KOPT-K1 (cell line): ENCODE measurements around the gene SERPINA9.

ENCODE experiments used
- H3K27ac ChIP-seq: fragments of 200-600 bp; sonication (generic); 2 replicates; pipeline ENCODE4 v1.5.1; 2016; ENCODE audit warnings: antibody characterized with exemption, mild to moderate bottlenecking, low read depth, low read length; ENCODE audit not compliant: poor library complexity, severe bottlenecking
- H3K36me3 ChIP-seq: fragments of 200-600 bp; sonication (generic); 2 replicates; pipeline ENCODE4 v1.5.1; 2017; ENCODE audit warnings: antibody characterized with exemption, mild to moderate bottlenecking, low read length, moderate library complexity; ENCODE audit not compliant: insufficient read depth
- H3K9me3 ChIP-seq: fragments of 200-600 bp; sonication (generic); 2 replicates; pipeline ENCODE4 v1.5.1; 2017; ENCODE audit warnings: antibody characterized with exemption, low read length, mild to moderate bottlenecking; ENCODE audit not compliant: insufficient read depth, poor library complexity, severe bottlenecking

The SERPINA9 gene

GRCh38 chr14:94460631-94461416, 15.2 kb downstream of the SERPINA9 start:
- Histone ChIP-seq H3K27ac (no peak overlapping the region), H3K36me3 (no peaks in the 10 kb centered on the region), H3K9me3 (no peaks in the 10 kb centered on the region)

DNA sequence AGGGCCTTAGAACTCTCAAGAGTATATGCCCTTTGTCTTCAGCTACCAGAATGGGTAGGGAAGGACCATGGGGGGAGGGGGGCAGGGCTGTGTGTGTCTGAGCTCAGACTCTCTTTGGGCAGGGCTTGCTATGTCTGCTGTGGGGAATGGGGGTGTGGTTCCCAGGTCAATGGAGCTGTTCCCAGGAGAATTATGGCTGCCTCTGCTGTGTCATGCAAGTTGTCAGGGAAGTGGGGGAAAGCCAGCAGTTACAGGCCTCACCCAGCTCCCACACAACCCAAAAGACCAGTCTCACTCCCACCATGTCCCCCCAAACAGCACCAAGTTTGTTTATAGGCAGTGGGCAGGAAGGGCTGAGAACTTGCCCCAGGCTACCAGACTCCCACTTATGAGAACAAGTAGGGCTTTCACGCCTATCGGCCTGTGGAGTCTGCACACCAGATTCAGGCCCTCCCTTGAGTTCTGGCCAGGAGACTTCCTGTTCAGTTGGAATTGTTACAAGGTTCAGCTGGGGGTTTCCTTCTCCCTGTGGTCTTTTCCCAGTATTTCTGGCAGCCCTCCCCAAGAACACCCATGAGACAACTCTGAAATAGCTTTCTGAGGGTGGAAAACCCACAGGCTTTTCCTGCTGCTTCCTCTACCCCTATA, 17.3 kb downstream of the SERPINA9 start:
- Histone ChIP-seq H3K9me3 (no peaks in the 10 kb centered on the region), H3K27ac (no peak overlapping the region), H3K36me3 (no peaks in the 10 kb centered on the region)

GRCh38 chr14:94458096-94458495, 17.9 kb downstream of the SERPINA9 start:
- Histone ChIP-seq H3K9me3 (no peaks in the 10 kb centered on the region), H3K36me3 (no peaks in the 10 kb centered on the region), H3K27ac (no peak overlapping the region)

DNA sequence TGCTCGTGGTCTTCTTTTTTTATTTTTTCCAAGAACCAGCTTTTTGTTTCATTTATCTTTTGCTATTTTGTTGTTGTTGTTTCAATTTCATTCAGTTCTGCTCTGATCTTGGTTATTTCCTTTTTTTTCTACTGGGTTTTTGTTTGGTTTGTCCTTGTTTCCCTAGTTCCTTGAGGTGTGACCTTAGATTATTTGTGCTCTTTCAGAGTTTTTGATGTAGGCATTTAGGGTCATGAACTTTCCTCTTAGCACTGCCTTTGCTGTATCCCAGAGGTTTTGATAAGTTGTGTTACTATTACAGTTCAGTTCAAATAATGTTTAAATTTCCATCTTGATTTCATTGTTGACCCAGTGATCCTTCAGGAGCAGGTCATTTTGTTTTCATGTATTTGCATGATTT, 20.1 kb downstream of the SERPINA9 start:
- Histone ChIP-seq H3K9me3 (no peaks in the 10 kb centered on the region), H3K36me3 (no peaks in the 10 kb centered on the region), H3K27ac (no peak overlapping the region)

DNA sequence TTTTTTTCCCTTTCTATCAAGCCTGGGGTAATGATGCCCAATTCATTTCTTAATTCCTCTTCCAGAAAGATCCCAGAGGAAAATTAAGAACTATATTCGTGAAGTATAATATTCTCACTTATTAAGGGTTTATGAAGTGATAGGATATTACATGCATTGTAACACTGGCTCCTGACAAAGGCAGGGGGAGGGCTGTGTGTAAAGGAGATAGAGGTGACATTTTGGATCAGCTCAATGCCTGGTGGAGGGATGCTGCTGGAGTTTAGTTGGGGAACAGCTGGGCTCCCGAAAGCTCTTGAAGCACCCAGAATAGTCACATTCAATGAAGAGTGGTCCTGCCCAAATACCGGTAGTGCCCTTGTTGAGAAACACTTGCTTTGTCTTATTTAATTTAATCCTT, 24.2 kb downstream of the SERPINA9 start:
- H3K27ac ChIP-seq: no peak overlapping the region

DNA sequence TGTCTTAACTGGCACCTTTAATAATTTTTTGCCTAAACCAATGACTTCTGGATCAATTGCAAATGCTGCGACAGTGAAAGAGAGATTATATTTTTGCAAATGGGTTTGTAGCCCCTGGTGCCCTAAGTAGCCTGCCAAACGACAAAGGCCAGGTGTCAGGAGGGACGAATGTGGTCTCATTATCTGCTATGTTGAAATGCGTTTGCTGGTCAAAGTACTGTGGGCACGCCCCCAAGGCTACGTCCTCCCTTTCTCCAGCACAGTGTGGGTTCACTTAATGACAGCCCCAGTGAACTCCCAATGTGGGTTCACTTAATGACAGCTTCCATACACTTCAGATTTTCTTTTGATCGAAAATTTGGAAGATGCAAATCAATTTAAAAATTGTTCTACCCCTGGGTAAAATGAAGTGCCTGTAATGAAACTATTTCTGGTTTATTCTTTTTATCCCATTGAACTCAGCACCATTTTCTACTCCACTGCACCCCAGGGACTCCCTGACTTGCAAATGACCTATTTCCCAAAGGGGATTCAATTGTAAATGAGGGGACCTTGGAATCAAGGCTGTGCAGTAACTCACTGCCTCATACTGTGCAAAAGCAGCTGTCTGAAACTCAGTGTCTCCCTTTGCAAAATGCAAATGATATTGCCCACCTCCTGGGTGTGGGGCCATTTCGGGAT, 24.8 kb downstream of the SERPINA9 start:
- no peaks in the 10 kb centered on the region for H3K36me3 ChIP-seq
- no peak overlapping the region for H3K27ac ChIP-seq

More for the DNA sequence above, 24.2 kb downstream of the SERPINA9 start:
- Histone ChIP-seq H3K36me3 (no peaks in the 10 kb centered on the region), H3K9me3 (no peaks in the 10 kb centered on the region)

GRCh38 chr14:94450722-94451090, 25.3 kb downstream of the SERPINA9 start:
- Histone ChIP-seq H3K9me3 (no peaks in the 10 kb centered on the region), H3K36me3 (no peaks in the 10 kb centered on the region), H3K27ac (no peak overlapping the region)

More for the DNA sequence above, 24.8 kb downstream of the SERPINA9 start:
- H3K9me3 ChIP-seq: no peaks in the 10 kb centered on the region

DNA sequence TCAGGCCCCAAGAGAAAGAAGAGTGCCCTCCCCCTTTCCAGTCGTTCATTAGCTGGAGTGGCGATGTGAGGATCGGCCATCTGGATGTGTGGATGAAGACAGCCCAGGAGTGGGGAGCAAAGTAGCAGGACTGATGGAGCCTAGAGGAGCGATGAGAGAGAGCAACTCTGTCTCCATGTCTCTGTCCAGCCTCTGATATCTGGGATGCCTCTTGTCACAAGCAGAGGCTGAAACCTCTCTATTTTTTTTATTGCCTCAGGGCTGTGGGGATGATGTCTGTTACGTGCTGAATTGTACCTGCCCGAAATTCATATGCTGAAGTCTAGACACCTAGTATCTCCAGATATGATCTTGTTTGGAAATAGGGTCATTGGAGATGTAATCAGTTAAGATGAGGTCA, 26.1 kb downstream of the SERPINA9 start:
- Histone ChIP-seq H3K9me3 (no peaks in the 10 kb centered on the region), H3K27ac (no peak overlapping the region), H3K36me3 (no peaks in the 10 kb centered on the region)

- no peak overlapping the region for H3K27ac ChIP-seq
- H3K36me3 ChIP-seq: no peaks in the 10 kb centered on the region
- no peaks in the 10 kb centered on the region for H3K9me3 ChIP-seq
These were observed 27.8 kb downstream of the SERPINA9 start for GRCh38 chr14:94448071-94448808.

- no peak overlapping the region for H3K27ac ChIP-seq
- H3K9me3 ChIP-seq: no peaks in the 10 kb centered on the region
- H3K36me3 ChIP-seq: no peaks in the 10 kb centered on the region
These were observed 28.8 kb downstream of the SERPINA9 start for GRCh38 chr14:94447206-94447605.

- Histone ChIP-seq H3K27ac (no peak overlapping the region), H3K9me3 (no peaks in the 10 kb centered on the region), H3K36me3 (no peaks in the 10 kb centered on the region)
These were observed 29.9 kb downstream of the SERPINA9 start for GRCh38 chr14:94446126-94446525.

GRCh38 chr14:94445003-94445402, 31.0 kb downstream of the SERPINA9 start:
- no peaks in the 10 kb centered on the region for H3K36me3 ChIP-seq

GRCh38 chr14:94441531-94442205, 34.3 kb downstream of the SERPINA9 start:
- H3K9me3 ChIP-seq: no peaks in the 10 kb centered on the region
- H3K27ac ChIP-seq: no peak overlapping the region
- no peaks in the 10 kb centered on the region for H3K36me3 ChIP-seq

More at GRCh38 chr14:94445003-94445402, 31.0 kb downstream of the SERPINA9 start:
- Histone ChIP-seq H3K9me3 (no peaks in the 10 kb centered on the region), H3K27ac (no peak overlapping the region)

- Histone ChIP-seq H3K9me3 (no peaks in the 10 kb centered on the region), H3K36me3 (no peaks in the 10 kb centered on the region), H3K27ac (no peak overlapping the region)
These were observed 34.9 kb downstream of the SERPINA9 start for GRCh38 chr14:94441130-94441529.
